ENCODE data around the gene CHAT.

- TF ChIP-seq CTCF (IDR thresholded peaks at IDR 0.05 in 4 of 5, conservative IDR thresholded peaks at IDR 0.05 in 1 of 5) (no peak), POLR2A (IDR thresholded peaks at IDR 0.05) (no peak)
These were observed 77.8 kb downstream of the CHAT start for GRCh38 chr10:49691588-49691987.

All from gastrocnemius medialis (tissue), 4 donors.